T-helper 2 cell treated with Interferon-gamma antibody and Interleukin-4, amounts not matched to agents 100 ng/mL and 5 ng/mL, for 36 hours (primary cell): Measurements from ENCODE around the gene PRMT2. TPM values are rescaled to one million over a fixed set of nuclear protein-coding genes. Genes with fewer than 3 reads are reported as not detected.
"Not testable (repeated sequence)": the region's sequence is repeated elsewhere in the genome, so short reads cannot be mapped to it uniquely, and the experiment has no call there.

Experiments
- intact Hi-C: fragments of 100-400 bp; cut with micrococcal nuclease; formaldehyde crosslinking; loops from one replicate; pipeline ENCODE4 v1.15.1; 2023
- total RNA-seq: library from RNA; stranded (reverse); gene quantifications from 2 replicates; pipeline ENCODE4 v1.2.3, GENCODE V29; 2022

The PRMT2 gene
- total RNA-seq, 1 donor from 2014 or later, result 91.3 TPM

DNA sequence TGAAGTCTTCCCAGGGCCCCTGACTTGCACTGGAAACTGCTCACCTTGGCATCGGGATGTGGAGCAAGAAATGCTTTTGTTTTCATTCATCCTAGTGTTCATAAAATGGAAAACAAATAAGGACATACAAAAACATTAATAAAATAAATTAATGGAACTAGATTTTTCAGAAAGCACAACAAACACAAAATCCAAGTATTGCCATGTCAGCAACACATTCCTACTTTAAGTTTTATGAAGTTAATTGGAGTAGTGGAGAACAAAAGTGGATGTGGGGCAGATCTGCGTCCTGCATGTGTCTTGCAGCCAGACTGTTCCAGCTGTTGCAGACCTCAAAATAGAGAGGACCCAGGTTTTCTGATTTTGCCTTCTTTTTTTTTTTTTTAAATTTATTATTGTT is 32.9 kb downstream of the PRMT2 start:
- intact Hi-C loops, result no loop called here

DNA sequence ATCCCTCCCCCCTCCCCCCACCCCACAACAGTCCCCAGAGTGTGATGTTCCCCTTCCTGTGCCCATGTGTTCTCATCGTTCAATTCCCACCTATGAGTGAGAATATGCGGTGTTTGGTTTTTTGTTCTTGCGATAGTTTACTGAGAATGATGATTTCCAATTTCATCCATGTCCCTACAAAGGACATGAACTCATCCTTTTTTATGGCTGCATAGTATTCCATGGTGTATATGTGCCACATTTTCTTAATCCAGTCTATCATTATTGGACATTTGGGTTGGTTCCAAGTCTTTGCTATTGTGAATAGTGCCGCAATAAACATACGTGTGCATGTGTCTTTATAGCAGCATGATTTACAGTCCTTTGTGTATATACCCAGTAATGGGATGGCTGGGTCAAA is 33.4 kb downstream of the PRMT2 start:
- intact Hi-C loops, result not testable (repeated sequence)

DNA sequence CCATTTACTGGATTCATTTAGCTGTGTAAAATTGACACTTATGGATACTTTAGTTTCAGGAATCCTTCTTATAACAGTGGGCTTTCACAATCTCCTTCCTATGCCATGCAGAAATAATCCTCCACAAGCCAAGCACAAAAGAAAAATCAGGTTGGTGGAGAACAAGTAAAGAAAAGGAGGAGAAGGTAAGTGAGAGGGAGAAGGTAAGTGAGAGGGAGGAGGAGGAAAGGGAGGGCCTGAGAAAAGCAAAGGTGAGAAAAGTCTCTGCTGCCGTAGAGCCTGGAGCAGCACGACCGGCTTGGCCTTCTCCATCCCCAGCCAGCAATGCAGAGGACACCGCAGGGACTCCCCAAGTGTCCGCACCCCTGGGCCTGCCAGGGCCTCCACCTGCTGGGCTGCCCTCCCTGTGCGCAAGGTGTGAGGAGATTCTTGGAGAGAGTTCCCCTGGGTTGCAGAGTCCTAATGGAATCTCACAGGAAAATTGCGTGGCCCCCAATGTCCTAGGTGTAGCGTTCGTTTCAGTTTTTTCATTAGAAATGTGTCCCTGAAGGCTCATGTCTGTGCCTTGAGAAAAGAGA is 39.0 kb downstream of the PRMT2 start:
- intact Hi-C loops, result no loop called here

DNA sequence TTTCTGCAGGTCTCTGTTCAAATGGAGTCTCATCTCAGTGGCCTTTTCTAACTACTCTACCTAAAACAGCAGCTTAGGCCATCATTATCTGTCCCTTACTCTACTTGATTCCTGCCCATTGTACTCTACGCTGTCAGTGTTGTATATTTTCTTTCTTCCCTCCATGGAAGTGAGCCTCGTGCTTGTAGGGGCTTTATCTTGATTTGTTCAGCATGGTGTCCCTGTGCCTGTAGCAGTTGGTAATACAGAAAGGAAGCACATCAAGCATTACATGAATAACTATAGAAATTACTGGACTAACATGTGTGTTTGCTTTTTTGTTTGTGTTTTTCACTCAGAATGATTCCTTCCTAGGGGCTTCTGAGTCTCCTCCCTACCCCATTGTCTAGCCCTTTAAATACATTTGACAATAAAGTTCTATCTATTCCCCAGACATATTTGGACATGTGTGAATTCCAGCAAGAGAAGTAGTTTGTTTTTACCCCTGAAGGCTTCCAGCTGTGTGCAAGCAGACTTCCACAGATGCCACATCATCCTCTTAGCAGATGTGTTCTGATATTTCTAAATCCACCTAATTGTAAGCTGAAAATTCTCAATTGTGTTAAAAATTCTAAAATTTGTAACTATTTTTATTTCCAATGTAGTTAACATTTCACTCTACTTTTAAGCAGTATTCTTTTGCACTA is 40.3 kb downstream of the PRMT2 start:
- intact Hi-C loops, result no loop called here

DNA sequence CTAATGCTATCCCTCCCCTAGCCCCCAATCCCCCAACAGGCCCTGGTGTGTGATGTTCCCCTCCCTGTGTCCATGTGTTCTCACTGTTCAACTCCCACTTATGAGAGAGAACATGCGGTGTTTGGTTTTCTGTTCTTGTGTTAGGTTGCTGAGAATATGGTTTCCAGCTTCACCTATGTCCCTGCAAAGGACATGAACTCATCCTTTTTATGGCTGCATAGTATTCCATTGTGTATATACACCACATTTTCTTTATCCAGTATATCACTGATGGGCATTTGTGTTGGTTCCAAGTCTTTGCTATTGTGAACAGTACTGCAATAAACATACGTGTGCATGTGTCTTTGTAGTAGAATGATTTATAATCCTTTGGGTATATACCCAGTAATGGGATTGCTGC is 41.1 kb downstream of the PRMT2 start:
- intact Hi-C loops, result not testable (repeated sequence)

DNA sequence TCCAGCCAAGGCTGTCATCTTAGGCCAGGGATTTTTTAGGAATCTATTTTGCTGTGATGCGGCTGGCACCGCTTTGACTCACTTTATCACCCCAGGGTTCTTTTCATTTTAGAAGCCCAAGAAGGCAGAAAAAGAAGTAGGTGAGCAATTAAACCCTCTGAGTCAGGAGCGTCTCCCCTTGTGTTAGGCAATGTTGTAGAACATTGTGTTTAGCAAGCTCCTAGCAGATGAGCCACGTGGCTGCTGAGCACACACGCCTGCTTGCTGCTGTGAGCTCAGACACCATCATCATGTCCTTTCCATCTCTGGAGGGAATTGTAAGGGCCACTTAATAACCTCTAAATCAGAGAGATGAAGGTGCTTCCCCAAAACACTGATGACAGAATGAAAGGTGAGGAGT is 46.1 kb downstream of the PRMT2 start:
- intact Hi-C loops, result not testable (repeated sequence)

DNA sequence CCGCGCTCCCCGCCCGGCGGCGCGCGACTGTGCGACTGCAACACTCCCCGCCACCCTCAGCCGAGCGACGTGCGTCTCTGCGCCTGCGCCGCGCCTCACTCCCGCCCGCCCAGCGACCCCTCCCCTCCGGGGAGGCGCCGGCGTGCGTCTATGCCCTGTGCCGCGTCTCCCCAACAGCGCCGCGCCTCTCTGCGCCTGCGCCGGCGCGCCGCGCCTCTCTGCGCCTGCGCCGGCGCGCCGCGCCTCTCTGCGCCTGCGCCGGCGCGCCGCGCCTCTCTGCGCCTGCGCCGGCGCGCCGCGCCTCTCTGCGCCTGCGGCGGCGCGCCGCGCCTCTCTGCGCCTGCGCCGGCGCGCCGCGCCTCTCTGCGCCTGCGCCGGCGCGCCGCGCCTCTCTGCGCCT is 63.2 kb downstream of the PRMT2 start:
- intact Hi-C loops, result not testable (repeated sequence)

DNA sequence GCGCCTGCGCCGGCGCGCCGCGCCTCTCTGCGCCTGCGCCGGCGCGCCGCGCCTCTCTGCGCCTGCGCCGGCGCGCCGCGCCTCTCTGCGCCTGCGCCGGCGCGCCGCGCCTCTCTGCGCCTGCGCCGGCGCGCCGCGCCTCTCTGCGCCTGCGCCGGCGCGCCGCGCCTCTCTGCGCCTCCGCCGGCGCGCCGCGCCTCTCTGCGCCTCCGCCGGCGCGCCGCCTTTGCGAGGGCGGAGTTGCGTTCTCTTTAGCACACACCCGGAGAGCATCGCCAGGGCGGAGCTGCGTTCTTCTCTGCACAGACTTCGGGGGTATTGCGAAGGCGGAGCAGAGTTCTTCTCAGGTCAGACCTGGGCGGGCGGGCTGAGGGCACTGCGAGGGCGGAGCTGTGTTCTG is 63.6 kb downstream of the PRMT2 start:
- intact Hi-C loops, result not testable (repeated sequence)

Other genes starting within 250 kb of the PRMT2 start
- 47.4 and 47.6 TPM in 2 replicates for gene DIP2A, start 176.8 kb upstream of the PRMT2 start, total RNA-seq
- 0.20 TPM in 1 of 2 replicates, not detected in the other for gene S100B, start 30.6 kb upstream of the PRMT2 start, total RNA-seq